ENCODE results near the gene RAP1A. TPM values are rescaled to one million over a fixed set of nuclear protein-coding genes. Genes with fewer than 3 reads are reported as not detected.

RAP1A gene
- total RNA-seq, 6 experiments from 2014 or later = 75.7 to 82.9 (median 80.3) TPM

- Mint-ChIP-seq H3K4me3 (no peak overlapping the region), H3K9me3 (no peaks in the 10 kb centered on the region), H3K27me3 (ENCODE audit: insufficient read depth) (no peaks in the 10 kb centered on the region), H3K27ac (no peak overlapping the region), H3K36me3 (ENCODE audit: low read depth) (no peaks in the 10 kb centered on the region), H3K4me1 (ENCODE audit: low read depth) (peaks cover 20% of the 10 kb centered on the region)
- TF ChIP-seq CTCF (IDR thresholded peaks at IDR 0.05) = no peak
- DNase-seq = no peak
Observed at GRCh38 chr1:111598544-111598943, 21.0 kb upstream of the RAP1A start.

- Mint-ChIP-seq H3K36me3 (ENCODE audit: low read depth) (no peaks in the 10 kb centered on the region), H3K27ac (no peak overlapping the region)
Observed at GRCh38 chr1:111599781-111600693, 19.6 kb upstream of the RAP1A start.

GRCh38 chr1:111600886-111601386 lies 18.7 kb upstream of the RAP1A start:
- Mint-ChIP-seq H3K27me3 (ENCODE audit: insufficient read depth) (peaks cover 2% of the 10 kb centered on the region; the same call in 1 of the 2 replicates), H3K27ac (no peak overlapping the region), H3K4me3 (no peak overlapping the region), H3K36me3 (ENCODE audit: low read depth) (no peaks in the 10 kb centered on the region), H3K9me3 (no peaks in the 10 kb centered on the region), H3K4me1 (ENCODE audit: low read depth) (peaks cover 37% of the 10 kb centered on the region)
- DNase-seq = no peak
- TF ChIP-seq CTCF (IDR thresholded peaks at IDR 0.05) = no peak

More at GRCh38 chr1:111599781-111600693, 19.6 kb upstream of the RAP1A start:
- peaks cover 28% of the 10 kb centered on the region for H3K4me1 Mint-ChIP-seq (ENCODE audit: low read depth)
- no peak for TF ChIP-seq CTCF (IDR thresholded peaks at IDR 0.05)
- H3K9me3 Mint-ChIP-seq = no peaks in the 10 kb centered on the region
- H3K27me3 Mint-ChIP-seq (ENCODE audit: insufficient read depth) = peaks cover 2% of the 10 kb centered on the region; the same call in 1 of the 2 replicates
- H3K4me3 Mint-ChIP-seq = no peak overlapping the region
- no peak for DNase-seq

- Mint-ChIP-seq H3K9me3 (no peaks in the 10 kb centered on the region), H3K27ac (no peak overlapping the region), H3K36me3 (ENCODE audit: low read depth) (no peaks in the 10 kb centered on the region), H3K4me3 (no peak overlapping the region), H3K4me1 (ENCODE audit: low read depth) (peaks cover 44% of the 10 kb centered on the region), H3K27me3 (ENCODE audit: insufficient read depth) (peaks cover 2% of the 10 kb centered on the region; the same call in 1 of the 2 replicates)
- no peak for DNase-seq
- no peak for TF ChIP-seq CTCF (IDR thresholded peaks at IDR 0.05)
Observed at GRCh38 chr1:111602302-111602701, 17.3 kb upstream of the RAP1A start.

GRCh38 chr1:111602974-111603373 lies 16.6 kb upstream of the RAP1A start:
- H3K27ac Mint-ChIP-seq = no peak overlapping the region
- DNase-seq = no peak
- H3K36me3 Mint-ChIP-seq (ENCODE audit: low read depth) = no peaks in the 10 kb centered on the region
- H3K4me1 Mint-ChIP-seq (ENCODE audit: low read depth) = peaks cover 44% of the 10 kb centered on the region
- H3K4me3 Mint-ChIP-seq = no peak overlapping the region
- TF ChIP-seq CTCF (IDR thresholded peaks at IDR 0.05) = no peak
- H3K27me3 Mint-ChIP-seq (ENCODE audit: insufficient read depth) = peaks cover 2% of the 10 kb centered on the region; the same call in 1 of the 2 replicates
- H3K9me3 Mint-ChIP-seq = no peaks in the 10 kb centered on the region
